NCI-H1436 treated with DMSO at 0.1 percent for 48 hours (cell line): Measurements from ENCODE around the gene SEMA5B.

ENCODE experiments used
- DNase-seq: peaks from one replicate; lab custom pipeline; 2025; lab: John Stamatoyannopoulos, UW

The SEMA5B gene

GRCh38 chr3:122992676-122993075 lies 34.9 kb downstream of the SEMA5B start:
- DNase-seq = no peak

DNA sequence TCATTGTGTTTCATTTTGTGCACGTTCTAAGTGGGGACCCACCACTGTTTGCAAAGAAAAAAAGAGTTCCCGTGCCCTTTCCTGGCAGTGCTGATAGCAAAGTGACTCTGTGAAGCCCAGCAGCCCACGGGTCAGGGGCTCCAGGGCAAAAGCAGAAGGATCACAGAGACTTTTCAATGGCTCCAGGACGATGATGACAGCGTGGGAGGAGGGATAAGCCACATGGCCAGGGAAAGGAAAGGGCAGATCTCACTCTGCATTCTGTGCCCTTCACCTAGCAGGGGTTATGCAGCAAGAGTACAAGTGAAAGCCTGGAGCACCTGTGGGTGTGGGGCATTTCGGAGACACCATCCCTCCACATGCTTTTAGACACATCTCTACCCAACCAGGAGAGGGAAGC lies 35.4 kb downstream of the SEMA5B start:
- no peak for DNase-seq

- DNase-seq = no peak
Measured at GRCh38 chr3:122991236-122991985, 36.2 kb downstream of the SEMA5B start.

- DNase-seq = no peak
Measured at GRCh38 chr3:122989856-122990575, 37.5 kb downstream of the SEMA5B start.

DNA sequence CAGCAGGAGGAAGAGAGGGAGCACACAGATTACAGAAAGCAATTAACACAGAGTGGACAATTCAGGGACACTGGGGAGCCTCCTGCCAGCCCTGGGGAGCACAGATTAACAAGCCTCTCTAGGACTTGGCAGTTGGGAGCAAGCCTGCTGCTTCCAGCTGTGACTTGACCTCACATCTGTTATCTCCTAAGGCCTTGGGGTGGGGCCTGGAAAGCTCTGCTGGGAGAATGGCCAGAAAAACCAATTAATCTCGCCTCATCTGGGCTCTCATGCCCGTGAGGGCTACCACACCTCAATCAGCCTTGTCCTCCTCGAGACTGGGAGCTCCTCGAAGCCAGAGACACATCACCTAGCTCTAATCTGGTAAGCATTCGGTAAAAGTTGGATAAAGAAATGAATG lies 39.1 kb downstream of the SEMA5B start:
- DNase-seq = no peak

DNA sequence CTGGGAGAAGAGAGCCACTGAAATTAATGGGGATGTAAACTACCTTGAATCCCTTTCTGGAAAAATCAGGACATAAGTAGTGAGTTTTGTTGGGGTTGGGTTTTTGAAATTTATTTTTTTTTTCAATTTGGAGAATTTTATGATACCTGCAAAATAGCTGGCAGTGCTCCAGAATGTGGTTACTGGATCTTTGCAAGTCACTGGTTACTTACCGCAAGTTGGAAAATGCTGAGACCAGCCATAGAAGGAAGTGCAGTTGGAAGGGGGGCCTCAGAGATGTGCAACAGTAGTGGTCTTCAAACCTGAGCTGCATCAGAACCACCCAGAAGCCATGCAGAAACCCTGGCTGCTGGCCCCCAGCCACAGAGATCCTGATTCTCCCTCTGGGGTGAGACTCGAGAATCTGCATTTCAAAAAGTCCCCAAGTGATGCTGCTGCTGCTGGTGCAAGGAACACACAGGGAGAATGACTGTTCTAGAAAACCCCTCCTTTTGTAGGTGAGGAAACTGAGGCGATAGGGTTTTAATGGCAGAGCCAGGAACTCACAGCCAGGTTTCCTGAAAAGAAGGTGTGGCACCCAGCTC lies 39.7 kb downstream of the SEMA5B start:
- no peak for DNase-seq

DNA sequence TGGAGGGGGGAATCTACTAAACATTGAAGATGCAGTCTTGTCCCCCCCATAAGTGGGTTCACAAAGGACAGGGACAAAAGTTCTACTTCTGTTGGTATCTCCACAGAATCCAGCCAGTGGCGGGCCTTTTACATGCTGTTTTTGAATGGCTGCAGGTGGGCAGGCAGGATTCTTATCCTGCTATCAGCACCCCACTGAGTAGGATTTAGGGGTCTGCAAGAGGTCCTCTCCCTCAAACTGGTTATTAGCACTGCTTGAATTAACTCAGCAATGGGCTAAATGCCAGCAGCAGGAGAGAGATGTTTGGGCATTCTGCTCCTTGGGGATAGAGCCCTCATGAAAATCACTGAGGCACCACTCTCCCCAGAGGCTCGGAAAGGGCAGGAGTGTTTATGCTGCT lies 40.3 kb downstream of the SEMA5B start:
- DNase-seq = no peak

GRCh38 chr3:122986693-122987179 lies 40.8 kb downstream of the SEMA5B start:
- DNase-seq = no peak

DNA sequence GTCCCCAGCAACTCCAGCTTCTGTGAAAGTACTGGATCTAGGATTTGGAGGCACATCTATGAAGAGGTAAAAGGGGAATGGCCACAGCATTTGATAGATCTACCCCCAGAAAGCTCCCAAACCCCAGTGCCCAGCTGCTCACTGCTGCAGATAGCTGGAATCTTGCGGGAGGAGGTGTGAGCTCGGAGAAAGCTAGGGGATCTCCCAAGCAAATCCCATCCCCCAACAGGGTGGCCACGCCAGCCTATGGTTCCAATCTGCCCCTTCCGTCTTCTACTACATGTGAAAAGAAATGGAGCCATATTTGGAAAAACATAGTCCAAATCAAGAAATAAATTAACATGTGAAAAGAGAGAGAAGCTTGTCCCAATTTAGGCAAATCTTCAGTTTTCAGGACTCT lies 42.0 kb downstream of the SEMA5B start:
- no peak for DNase-seq

DNA sequence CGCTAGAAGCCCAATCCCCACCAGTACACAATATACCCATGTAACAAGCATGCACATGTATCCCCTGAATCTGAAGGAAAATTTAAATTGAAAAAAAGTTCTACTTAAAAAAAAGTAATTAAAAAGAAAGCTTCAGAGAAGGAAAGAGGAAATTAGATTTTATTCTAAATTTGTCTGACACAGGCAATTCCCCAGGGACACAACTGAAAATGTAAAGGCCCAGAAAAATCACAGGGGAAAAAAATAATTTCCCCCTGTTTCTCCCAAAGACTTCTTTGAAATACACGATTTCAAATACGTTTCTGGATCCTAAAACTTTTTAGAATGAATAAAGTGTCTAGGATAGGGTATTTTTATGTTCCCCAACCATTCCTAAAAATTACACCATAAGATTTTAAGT lies 42.9 kb downstream of the SEMA5B start:
- DNase-seq = no peak

DNA sequence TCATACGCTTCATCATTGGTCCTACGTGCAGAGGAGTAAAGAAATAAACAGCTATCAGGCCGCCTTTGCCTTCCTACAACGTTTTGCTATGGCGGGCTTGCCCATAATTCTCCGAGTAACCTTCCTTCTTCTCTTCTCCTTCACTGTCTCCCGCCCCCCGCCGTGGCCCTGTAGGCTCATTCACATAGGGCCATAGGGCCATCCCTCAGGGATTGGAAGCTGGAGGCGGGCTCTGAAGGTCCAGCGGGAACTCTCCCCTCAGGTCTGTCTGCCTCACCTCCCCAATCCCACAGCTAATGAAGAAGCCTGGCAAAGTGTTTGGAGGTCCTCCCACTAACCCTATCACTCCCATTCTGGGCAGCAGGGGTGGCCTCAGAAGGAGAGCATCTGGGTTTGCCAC lies 43.6 kb downstream of the SEMA5B start:
- no peak for DNase-seq

GRCh38 chr3:122982216-122983185 lies 45.1 kb downstream of the SEMA5B start:
- no peak for DNase-seq

DNA sequence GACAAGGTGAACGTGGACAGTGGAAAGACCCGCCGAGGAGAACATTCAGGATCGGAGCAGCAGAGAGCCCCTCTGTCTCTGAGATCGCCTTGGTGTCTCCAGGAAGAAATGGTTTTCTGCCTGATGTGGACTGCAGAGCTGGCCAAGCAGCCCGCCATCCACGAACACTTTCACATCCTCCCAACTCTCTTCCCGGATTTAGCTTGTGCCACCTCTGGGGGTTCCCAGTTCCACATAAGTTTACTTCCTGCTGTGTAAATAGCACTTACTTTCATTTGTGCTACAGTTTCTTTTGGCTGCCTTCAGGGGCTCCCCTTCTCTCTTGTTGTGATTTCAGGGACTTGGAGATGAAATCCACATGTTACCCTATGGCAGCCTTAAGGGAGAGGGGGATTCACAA lies 48.4 kb downstream of the SEMA5B start:
- no peak for DNase-seq

DNA sequence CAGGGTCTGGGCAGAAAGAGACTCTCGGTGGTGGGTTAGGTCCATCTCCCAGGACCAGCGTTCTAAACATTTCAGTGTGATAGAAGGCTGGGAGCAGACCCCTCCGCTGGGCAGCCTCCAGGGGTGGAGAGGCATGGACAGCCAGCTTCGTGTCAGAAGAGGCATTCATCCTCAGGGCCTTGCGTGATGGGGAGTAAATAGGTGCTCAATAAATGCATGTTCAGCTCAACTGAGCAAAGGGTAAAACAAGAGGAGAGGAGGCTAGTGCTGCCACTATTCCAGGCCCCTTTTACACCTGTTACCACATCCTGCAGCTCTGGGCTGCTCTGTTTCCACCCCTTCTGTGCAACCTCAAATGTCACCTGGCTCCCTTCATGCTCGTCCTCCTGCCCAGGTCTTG lies 49.0 kb downstream of the SEMA5B start:
- no peak for DNase-seq

DNA sequence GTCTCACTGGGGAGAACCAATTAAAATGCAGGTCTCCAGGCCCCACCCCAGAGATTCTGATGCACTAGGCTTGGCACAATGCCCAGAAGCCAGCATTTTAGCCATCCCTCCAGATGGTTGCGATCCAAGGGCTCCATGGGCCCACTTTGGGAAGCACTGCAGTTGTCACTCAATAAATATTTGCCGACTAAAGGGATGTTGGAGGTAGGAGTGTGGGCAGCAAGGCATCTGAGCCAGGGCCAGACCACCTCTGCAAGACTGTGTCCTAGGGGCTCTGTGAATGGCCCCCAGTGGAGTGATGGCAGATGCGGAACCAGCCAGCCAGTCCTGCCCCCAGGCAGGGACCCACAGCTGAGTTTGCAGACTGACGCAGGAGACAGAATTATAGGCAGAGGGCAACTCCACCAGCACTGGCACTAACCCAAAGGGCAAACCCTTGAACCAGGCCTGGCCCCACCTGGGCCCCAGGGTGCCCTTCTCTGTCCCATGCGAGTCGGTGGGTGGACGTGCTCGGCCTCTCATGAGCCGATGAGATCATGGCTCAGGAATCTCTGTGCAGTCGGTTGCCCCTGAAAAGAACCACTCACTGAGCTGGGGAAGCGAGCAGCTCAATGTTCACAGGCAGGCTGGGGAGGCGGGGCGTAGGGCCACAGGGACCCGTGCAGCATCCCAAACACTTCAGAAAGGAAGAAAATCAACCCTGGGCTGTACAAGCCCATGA lies 49.7 kb downstream of the SEMA5B start:
- DNase-seq = no peak

DNA sequence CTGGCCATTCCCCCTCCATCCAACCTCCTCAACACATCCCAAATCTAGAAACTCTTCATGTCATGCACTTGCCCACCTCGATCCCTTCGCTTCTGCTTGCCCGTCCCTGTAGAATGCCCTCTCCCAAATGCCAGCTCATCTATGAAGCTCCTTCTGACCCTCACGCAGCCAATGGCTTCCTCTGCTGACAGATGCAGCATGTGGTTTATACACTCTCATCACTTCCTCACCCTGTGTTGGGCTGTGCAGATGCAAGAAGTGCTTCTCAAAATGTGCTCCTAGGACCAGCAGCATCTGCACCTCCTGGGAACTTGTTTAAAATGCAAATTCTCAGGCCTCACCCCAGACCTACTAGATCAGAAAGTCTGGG lies 51.7 kb downstream of the SEMA5B start:
- no peak for DNase-seq

- DNase-seq = no peak
Measured at GRCh38 chr3:122975163-122975923, 52.2 kb downstream of the SEMA5B start.

DNA sequence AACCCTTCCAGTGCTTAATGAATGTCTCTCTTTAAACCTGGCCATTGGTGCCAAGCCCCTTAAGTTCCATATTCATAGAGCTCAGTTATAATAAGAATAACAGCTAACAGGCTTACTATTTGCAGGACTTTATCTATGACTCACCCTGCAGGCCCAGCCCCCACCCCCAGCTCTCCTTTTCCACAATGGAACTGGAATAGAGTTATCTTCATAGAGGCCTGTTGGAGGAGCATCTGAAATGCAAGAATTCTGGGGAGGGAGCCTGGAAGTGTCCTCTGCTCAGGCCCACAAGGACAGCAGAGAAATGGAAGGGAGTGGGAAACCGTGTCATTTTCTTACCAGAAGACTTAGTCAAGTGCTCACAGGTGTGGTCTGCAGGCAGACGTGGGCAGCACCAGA lies 52.8 kb downstream of the SEMA5B start:
- DNase-seq = no peak

- DNase-seq = no peak
Measured at GRCh38 chr3:122973893-122974615, 53.5 kb downstream of the SEMA5B start.

DNA sequence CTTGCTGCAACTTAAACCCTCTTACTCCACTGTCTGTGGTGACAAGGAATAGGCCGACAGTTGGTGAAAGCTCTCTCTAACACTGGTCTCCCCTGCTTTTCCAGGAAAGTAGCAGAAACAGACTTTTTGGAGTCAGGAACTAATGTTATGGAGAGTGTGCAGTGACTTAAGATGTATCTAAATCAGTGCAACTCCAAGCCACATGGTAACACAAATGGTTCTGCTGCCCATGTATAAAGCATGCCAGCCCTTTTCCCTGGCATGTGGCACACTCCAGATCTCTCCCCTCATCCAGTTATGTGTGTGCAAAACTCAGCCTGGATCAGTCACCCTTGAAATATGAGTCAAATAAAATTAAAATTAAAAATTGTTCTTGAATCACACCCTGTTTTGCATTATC lies 55.4 kb downstream of the SEMA5B start:
- DNase-seq = no peak
